Upper lobe of right lung (tissue), 1 donor: ENCODE data around the gene PYURF. TPM values are rescaled to one million over a fixed set of nuclear protein-coding genes. Genes with fewer than 3 reads are reported as not detected.

Source experiments
- ATAC-seq: fragments of 200-7000 bp; cut with Tn5 transposase; one replicate; pipeline ENCODE4 v1.9.1; 2020; ENCODE audit warnings: mild to moderate bottlenecking, moderate library complexity
- DNase-seq: peaks from one replicate; pipeline ENCODE4 v3.0.0-alpha.2; 2020
- H3K27ac ChIP-seq: fragments of 200-600 bp; one replicate; pipeline ENCODE4 v1.8.0; 2022
- H3K27me3 ChIP-seq: fragments of 200-600 bp; one replicate; pipeline ENCODE4 v1.8.0; 2022; ENCODE audit warnings: mild to moderate bottlenecking
- H3K36me3 ChIP-seq: fragments of 200-600 bp; one replicate; pipeline ENCODE4 v1.8.0; 2022
- H3K4me1 ChIP-seq: fragments of 200-600 bp; one replicate; pipeline ENCODE4 v1.8.0; 2022
- H3K4me3 ChIP-seq: fragments of 200-600 bp; one replicate; pipeline ENCODE4 v1.8.0; 2022; ENCODE audit warnings: mild to moderate bottlenecking
- H3K9me3 ChIP-seq: fragments of 200-600 bp; one replicate; pipeline ENCODE4 v1.8.0; 2022
- CTCF ChIP-seq: fragments of 200-600 bp; IDR thresholded peaks from one replicate; pipeline ENCODE4 v1.8.0; 2022; ENCODE audit warnings: antibody characterized with exemption
- intact Hi-C: fragments of 100-400 bp; cut with DNase I; formaldehyde crosslinking; loops from one replicate; pipeline ENCODE4 v1.11.0; 2022
- total RNA-seq: library from RNA; stranded (reverse); fragmentation: NEBNext Ultra II Directional; extraction: Animal tissue kit (Norgen Biotek cat#: 25700); gene quantifications from one replicate; pipeline ENCODE4 v1.2.1, GENCODE V29; 2021
- donor health status: DM: no; HTN: yes; CAD: no; lungs with severe emphysema.

PYURF gene
- total RNA-seq, 1 donor from 2014 or later = 67.9 TPM

- no peak overlapping the region for H3K27ac ChIP-seq
These were observed 46.2 kb downstream of the PYURF start for GRCh38 chr4:88477229-88477860.

More at GRCh38 chr4:88477229-88477860, 46.2 kb downstream of the PYURF start:
- intact Hi-C loops = no loop called here
- Histone ChIP-seq H3K36me3 (peaks cover 11% of the 10 kb centered on the region), H3K9me3 (no peaks in the 10 kb centered on the region), H3K4me3 (no peak overlapping the region), H3K4me1 (no peaks in the 10 kb centered on the region), H3K27me3 (no peaks in the 10 kb centered on the region)
- ATAC-seq (no peak), DNase-seq (no peak)
- TF ChIP-seq CTCF = no peak

Other genes with a start within 250 kb of the PYURF start
- gene PPM1K, start 239.2 kb downstream of the PYURF start, total RNA-seq = 37.7 TPM
- 13.0 TPM for gene HERC6, start 144.9 kb downstream of the PYURF start, total RNA-seq
- 18.4 TPM for gene HERC5, start 66.7 kb downstream of the PYURF start, total RNA-seq
- 50.0 TPM for gene HERC3, start 68.7 kb upstream of the PYURF start, total RNA-seq
- 3.2 TPM for gene NAP1L5, start 174.1 kb upstream of the PYURF start, total RNA-seq